ENCODE results near the gene CYRIA.
A peak's percentile ranks its signal among the peaks of the same experiment; 100 is the strongest.

CYRIA gene

GRCh38 chr2:16665748-16666448 lies at the start of gene CYRIA:
Gene CYRIA (minus strand): TSS chr2:16665834. CDS start chr2:16588119, 77,715 bp downstream.
- no peak for DNase-seq

- peak; percentile 22 for DNase-seq
Observed at GRCh38 chr2:16713011-16713423, 47.4 kb upstream of the CYRIA start.

GRCh38 chr2:16709769-16710168 lies 44.1 kb upstream of the CYRIA start:
- no peak for DNase-seq

- DNase-seq, result no peak
Observed at GRCh38 chr2:16708173-16708572, 42.5 kb upstream of the CYRIA start.

- no peak for DNase-seq
Observed at GRCh38 chr2:16707014-16707623, 41.5 kb upstream of the CYRIA start.

GRCh38 chr2:16700551-16701259 lies 35.1 kb upstream of the CYRIA start:
- no peak for DNase-seq

- no peak for DNase-seq
Observed at GRCh38 chr2:16693854-16694253, 28.2 kb upstream of the CYRIA start.

GRCh38 chr2:16691261-16691660 lies 25.6 kb upstream of the CYRIA start:
- no peak for DNase-seq

GRCh38 chr2:16687955-16688354 lies 22.3 kb upstream of the CYRIA start:
- DNase-seq, result no peak

GRCh38 chr2:16687222-16687621 lies 21.6 kb upstream of the CYRIA start:
- DNase-seq, result no peak

- DNase-seq, result no peak
Observed at GRCh38 chr2:16686641-16687040, 21.0 kb upstream of the CYRIA start.

- no peak for DNase-seq
Observed at GRCh38 chr2:16685340-16685715, 19.7 kb upstream of the CYRIA start.

- DNase-seq, result no peak
Observed at GRCh38 chr2:16684676-16685339, 19.2 kb upstream of the CYRIA start.

GRCh38 chr2:16683576-16683975 lies 17.9 kb upstream of the CYRIA start:
- no peak for DNase-seq

GRCh38 chr2:16682431-16683118 lies 16.9 kb upstream of the CYRIA start:
- no peak for DNase-seq

- DNase-seq, result no peak
Observed at GRCh38 chr2:16680781-16681180, 15.1 kb upstream of the CYRIA start.

GRCh38 chr2:16680304-16680703 lies 14.7 kb upstream of the CYRIA start:
- DNase-seq, result no peak

- DNase-seq, result no peak
Observed at GRCh38 chr2:16678964-16679363, 13.3 kb upstream of the CYRIA start.

- DNase-seq, result no peak
Observed at GRCh38 chr2:16677875-16678274, 12.2 kb upstream of the CYRIA start.

- no peak for DNase-seq
Observed at GRCh38 chr2:16675781-16676180, 10.1 kb upstream of the CYRIA start.

- DNase-seq, result no peak
Observed at GRCh38 chr2:16674154-16674553, 8.5 kb upstream of the CYRIA start.

- DNase-seq, result no peak
Observed at GRCh38 chr2:16671760-16672159, 6.1 kb upstream of the CYRIA start.

- no peak for DNase-seq
Observed at GRCh38 chr2:16669388-16669787, 3.8 kb upstream of the CYRIA start.

Data from NCI-H1436 treated with DMSO at 0.1 percent for 48 hours (cell line).